Mammary epithelial cell (primary cell): ENCODE results near the gene ART1.

Experiments
- EZH2 ChIP-seq: IDR thresholded peaks from 2 replicates; pipeline ENCODE4 v1.6.1; 2012; ENCODE audit warnings: low read length, inconsistent platforms, borderline replicate concordance
- TF ChIP-seq, protein P1 (sequence below), 2 donors: IDR thresholded peaks in 1 of 2; conservative IDR thresholded peaks in 1 of 2; 2 replicates each; pipeline ENCODE4 v1.5.1; 2011 to 2012; ENCODE audit warnings: inconsistent platforms in 2 of 2, low read length in 2 of 2, mild to moderate bottlenecking in 2 of 2, control low read depth in 1 of 2, low read depth in 1 of 2; ENCODE audit not compliant: insufficient read depth in 1 of 2; ENCODE audit errors: extremely low read depth in 1 of 2

GRCh38 chr11:3614742-3615171 lies 30.2 kb upstream of the ART1 start:
- TF ChIP-seq EZH2: no peak
- TF ChIP-seq, protein P1, sequence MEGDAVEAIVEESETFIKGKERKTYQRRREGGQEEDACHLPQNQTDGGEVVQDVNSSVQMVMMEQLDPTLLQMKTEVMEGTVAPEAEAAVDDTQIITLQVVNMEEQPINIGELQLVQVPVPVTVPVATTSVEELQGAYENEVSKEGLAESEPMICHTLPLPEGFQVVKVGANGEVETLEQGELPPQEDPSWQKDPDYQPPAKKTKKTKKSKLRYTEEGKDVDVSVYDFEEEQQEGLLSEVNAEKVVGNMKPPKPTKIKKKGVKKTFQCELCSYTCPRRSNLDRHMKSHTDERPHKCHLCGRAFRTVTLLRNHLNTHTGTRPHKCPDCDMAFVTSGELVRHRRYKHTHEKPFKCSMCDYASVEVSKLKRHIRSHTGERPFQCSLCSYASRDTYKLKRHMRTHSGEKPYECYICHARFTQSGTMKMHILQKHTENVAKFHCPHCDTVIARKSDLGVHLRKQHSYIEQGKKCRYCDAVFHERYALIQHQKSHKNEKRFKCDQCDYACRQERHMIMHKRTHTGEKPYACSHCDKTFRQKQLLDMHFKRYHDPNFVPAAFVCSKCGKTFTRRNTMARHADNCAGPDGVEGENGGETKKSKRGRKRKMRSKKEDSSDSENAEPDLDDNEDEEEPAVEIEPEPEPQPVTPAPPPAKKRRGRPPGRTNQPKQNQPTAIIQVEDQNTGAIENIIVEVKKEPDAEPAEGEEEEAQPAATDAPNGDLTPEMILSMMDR (conservative IDR thresholded peaks at IDR 0.05 in 1 of 2, IDR thresholded peaks at IDR 0.05 in 1 of 2; ENCODE audit: extremely low read depth in 1 of 2, insufficient read depth in 1 of 2, low read depth in 1 of 2, low read length in 2 of 2): no peak
